Activated T-cell treated with anti-CD3 and anti-CD28 coated beads for 24 hours (primary cell): ENCODE results near the gene DAG1.
"Not testable (repeated sequence)": the region's sequence is repeated elsewhere in the genome, so short reads cannot be mapped to it uniquely, and the experiment has no call there.

Experiments
- DNase-seq: peaks from one replicate; pipeline ENCODE4 v3.0.0-alpha.2; 2020; ENCODE audit warnings: low read depth

DAG1 gene

GRCh38 chr3:49470714-49471420 lies 800 bp downstream of the DAG1 start:
- DNase-seq, result no peak

GRCh38 chr3:49471856-49472495 lies 1.9 kb downstream of the DAG1 start:
- no peak for DNase-seq

GRCh38 chr3:49476563-49476962 lies 6.5 kb downstream of the DAG1 start:
- DNase-seq, result no peak

- DNase-seq, result no peak
Measured at GRCh38 chr3:49482766-49483165, 12.7 kb downstream of the DAG1 start.

GRCh38 chr3:49484471-49484870 lies 14.4 kb downstream of the DAG1 start:
- no peak for DNase-seq

- DNase-seq, result no peak
Measured at GRCh38 chr3:49489247-49489646, 19.2 kb downstream of the DAG1 start.

- DNase-seq, result no peak
Measured at GRCh38 chr3:49492969-49493368, 22.9 kb downstream of the DAG1 start.

- DNase-seq, result no peak
Measured at GRCh38 chr3:49493901-49494300, 23.8 kb downstream of the DAG1 start.

GRCh38 chr3:49495023-49495422 lies 25.0 kb downstream of the DAG1 start:
- no peak for DNase-seq

- DNase-seq, result not testable (repeated sequence)
Measured at GRCh38 chr3:49496845-49497244, 26.8 kb downstream of the DAG1 start.

- DNase-seq, result no peak
Measured at GRCh38 chr3:49497606-49498005, 27.5 kb downstream of the DAG1 start.

- no peak for DNase-seq
Measured at GRCh38 chr3:49498239-49498638, 28.2 kb downstream of the DAG1 start.

- no peak for DNase-seq
Measured at GRCh38 chr3:49498648-49499047, 28.6 kb downstream of the DAG1 start.

- no peak for DNase-seq
Measured at GRCh38 chr3:49500205-49500731, 30.2 kb downstream of the DAG1 start.

- no peak for DNase-seq
Measured at GRCh38 chr3:49500732-49501609, 30.9 kb downstream of the DAG1 start.

- DNase-seq, result no peak
Measured at GRCh38 chr3:49501842-49502241, 31.8 kb downstream of the DAG1 start.

- no peak for DNase-seq
Measured at GRCh38 chr3:49506906-49507305, 36.8 kb downstream of the DAG1 start.

- no peak for DNase-seq
Measured at GRCh38 chr3:49509028-49509561, 39.0 kb downstream of the DAG1 start.

GRCh38 chr3:49511639-49512038 lies 41.6 kb downstream of the DAG1 start:
- DNase-seq, result no peak

- no peak for DNase-seq
Measured at GRCh38 chr3:49512781-49513355, 42.8 kb downstream of the DAG1 start.

- no peak for DNase-seq
Measured at GRCh38 chr3:49513494-49514124, 43.5 kb downstream of the DAG1 start.

GRCh38 chr3:49518016-49518415 lies 47.9 kb downstream of the DAG1 start:
- no peak for DNase-seq
